Stimulated activated CD8-positive, alpha-beta memory T cell treated with anti-CD3 and anti-CD28 coated beads, Interleukin-15, amount 100 ng/mL, for 48 hours (primary cell): ENCODE measurements around the gene TXNRD1.
A peak's percentile ranks its signal among the peaks of the same experiment; 100 is the strongest.
"Not testable (repeated sequence)": the region's sequence is repeated elsewhere in the genome, so short reads cannot be mapped to it uniquely, and the experiment has no call there.

Source experiments
- DNase-seq, 2 donors: peaks; one replicate each; pipeline ENCODE4 v3.0.0-alpha.2; 2020; ENCODE audit warnings: low read depth in 2 of 2

Gene TXNRD1

GRCh38 chr12:104372061-104372720 lies 156.6 kb downstream of the TXNRD1 start:
- DNase-seq, result peak; percentile 20 to 28

GRCh38 chr12:104372721-104373335 lies 157.2 kb downstream of the TXNRD1 start:
- no peak for DNase-seq

GRCh38 chr12:104374071-104374470 lies 158.5 kb downstream of the TXNRD1 start:
- no peak for DNase-seq

- no peak for DNase-seq
These were observed 159.2 kb downstream of the TXNRD1 start for GRCh38 chr12:104374806-104375205.

- DNase-seq, result no peak
These were observed 160.2 kb downstream of the TXNRD1 start for GRCh38 chr12:104375775-104376174.

GRCh38 chr12:104376650-104377513 lies 161.3 kb downstream of the TXNRD1 start:
- no peak for DNase-seq

GRCh38 chr12:104377514-104377812 lies 161.9 kb downstream of the TXNRD1 start:
- DNase-seq, result no peak

- DNase-seq, result no peak
These were observed 162.8 kb downstream of the TXNRD1 start for GRCh38 chr12:104378427-104378826.

- DNase-seq, result no peak
These were observed 165.8 kb downstream of the TXNRD1 start for GRCh38 chr12:104381341-104381730.

- DNase-seq, result peak; percentile 55 to 61
These were observed 166.3 kb downstream of the TXNRD1 start for GRCh38 chr12:104381731-104382480.

GRCh38 chr12:104384141-104384880 lies 168.7 kb downstream of the TXNRD1 start:
- no peak for DNase-seq

GRCh38 chr12:104385510-104385909 lies 169.9 kb downstream of the TXNRD1 start:
- no peak for DNase-seq

- DNase-seq, result no peak
These were observed 170.9 kb downstream of the TXNRD1 start for GRCh38 chr12:104386461-104386860.

GRCh38 chr12:104387190-104387589 lies 171.6 kb downstream of the TXNRD1 start:
- DNase-seq, result no peak

- DNase-seq, result not testable (repeated sequence)
These were observed 178.5 kb downstream of the TXNRD1 start for GRCh38 chr12:104394086-104394485.
